Measurements from ENCODE around the gene DVL2.

DVL2 gene

DNA sequence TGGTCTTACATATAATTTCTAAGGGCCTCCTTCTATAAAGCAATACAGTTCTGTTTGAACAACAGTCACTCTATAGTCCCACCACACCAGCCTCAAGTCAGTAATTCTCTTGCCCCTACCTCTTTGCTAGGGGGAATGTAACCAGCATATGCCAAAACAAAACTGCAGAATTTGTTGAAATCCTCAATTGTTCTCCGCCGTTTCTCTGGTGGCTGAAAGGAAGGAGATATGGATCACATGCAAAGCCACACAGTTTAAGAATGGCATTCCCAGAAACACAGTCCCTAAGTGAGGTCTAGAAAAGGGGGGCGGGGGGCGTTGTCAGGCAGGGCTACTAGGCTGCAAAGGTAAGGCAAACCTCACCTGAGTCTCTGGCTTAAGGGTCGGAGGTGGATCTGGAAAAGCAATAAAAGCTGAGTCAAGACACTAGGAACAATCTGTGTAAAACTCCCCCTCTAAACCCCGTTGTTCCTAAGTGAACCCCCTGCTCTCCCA, 3.0 kb upstream of the DVL2 start:
- DNase-seq = no peak

DNA sequence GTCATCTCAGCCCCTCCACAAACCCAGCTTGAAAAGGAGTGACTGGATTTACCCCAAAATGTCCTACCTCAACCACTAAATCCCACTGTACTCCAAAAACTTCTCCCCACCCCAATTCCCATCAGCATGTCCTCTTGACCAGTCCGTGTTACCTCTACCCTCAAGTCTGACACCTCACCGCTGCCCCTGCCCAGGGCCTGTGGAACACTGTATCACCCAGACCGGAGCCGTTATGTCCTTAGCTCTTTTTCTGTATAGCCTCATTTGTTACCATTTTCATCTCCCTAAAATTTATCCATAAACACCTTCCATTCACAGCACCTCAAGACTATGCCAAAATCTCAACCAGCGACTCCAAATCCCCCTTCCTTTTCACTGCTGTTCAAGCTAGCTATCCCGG, 2.5 kb upstream of the DVL2 start:
- DNase-seq = no peak

DNA sequence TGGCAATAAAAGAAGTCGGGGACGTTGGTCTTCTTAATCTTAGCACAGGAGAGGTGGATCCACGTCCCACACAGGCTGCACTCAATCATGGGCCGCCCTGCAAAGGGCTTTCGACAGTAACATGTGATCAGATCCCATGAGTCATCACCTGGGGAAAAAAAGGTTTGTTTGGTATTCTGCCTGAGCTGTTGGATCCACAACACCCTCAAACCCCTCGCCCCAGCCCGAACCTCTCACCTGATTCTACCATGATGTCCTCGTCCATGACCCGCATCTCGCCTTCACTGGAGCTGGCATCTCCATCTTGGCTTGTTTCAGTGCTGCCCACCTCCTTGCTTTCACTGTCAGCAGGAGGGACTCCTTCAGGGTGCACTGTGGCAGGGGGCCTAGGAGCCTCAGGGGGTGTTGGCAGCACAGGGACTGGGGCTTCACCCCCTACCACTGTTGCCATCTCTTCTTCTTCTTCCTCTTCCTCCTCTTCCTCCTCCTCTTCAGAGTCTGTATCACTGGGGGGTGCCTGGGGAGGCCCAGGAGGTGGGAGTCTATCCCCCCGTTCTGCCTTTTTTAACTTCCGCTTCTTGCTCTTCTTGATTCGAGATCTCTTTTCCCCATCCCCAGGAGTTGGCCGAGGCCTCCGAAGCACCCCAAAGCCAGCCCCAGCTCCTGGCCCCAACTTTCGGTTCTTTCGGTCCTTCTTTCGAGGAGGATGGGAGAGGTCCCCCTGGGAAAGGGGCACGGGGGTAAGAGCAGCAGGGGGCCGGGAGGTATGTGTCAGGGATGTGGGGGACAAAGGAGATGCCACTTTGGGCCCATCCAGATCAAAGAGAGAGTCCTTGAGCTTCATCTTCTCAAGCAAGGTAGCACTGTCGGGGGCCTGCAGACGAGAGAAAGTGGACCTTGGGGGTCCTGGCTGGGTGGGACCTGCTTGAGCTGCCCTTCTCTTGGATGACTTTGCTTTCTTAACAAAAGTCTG, 1.7 kb upstream of the DVL2 start:
- DNase-seq = no peak

DNA sequence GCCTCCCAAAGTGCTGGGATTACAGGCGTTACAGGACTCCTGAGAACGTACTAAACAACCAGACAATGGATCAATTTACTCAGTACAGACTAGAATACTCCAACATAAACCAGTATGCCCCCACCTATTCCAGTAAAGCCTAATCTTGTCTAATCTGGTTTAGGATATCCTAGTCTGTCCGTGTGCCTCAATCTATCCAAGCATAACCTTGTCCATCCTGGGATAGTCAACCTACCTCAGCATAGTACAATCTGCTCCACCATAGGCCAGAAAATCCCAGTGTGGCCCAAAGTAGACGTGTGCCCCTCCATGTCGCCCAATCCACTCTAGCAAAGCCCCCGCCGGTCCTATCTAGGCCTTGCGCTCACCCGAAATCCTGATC, 625 bp downstream of the DVL2 start:
- DNase-seq = no peak

DNA sequence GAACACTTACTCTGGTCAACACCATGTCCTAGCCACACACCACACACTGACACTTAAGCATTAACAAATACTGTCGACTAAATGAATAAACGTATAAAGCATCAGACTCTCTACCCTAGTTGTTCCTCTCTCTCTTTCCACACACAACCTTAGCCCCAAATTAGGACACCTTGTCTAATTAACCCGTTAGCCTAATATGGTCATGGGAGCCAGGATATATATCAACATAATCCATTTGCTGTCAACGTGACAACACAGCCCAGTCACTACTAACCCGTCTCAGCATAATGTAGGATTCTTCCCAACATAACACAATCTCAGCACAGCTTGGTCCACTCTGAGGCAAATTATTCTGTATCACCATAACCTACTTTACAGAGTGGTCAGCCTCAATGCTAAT, 2.2 kb downstream of the DVL2 start:
- DNase-seq = no peak

DNA sequence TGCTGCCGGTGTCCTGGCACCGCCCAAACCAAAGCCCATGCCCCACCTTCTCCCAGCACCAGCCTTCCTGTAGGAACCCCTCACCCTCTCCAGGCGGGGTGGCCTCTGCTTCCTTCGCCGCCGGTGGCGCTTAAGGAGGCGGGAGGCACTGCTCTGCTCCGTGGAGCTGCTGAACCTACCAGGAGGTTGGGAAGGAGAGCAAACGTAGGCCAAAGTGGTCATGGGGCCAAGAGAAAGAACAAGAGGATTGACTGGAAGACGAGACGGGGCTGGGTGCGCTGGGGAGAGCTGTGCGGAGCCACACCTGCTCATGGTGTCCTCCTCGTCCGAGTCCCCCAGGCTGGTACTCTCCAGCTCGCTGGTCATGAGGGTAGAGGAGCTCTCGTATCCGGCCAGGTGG, 4.8 kb downstream of the DVL2 start:
- no peak for DNase-seq

DNA sequence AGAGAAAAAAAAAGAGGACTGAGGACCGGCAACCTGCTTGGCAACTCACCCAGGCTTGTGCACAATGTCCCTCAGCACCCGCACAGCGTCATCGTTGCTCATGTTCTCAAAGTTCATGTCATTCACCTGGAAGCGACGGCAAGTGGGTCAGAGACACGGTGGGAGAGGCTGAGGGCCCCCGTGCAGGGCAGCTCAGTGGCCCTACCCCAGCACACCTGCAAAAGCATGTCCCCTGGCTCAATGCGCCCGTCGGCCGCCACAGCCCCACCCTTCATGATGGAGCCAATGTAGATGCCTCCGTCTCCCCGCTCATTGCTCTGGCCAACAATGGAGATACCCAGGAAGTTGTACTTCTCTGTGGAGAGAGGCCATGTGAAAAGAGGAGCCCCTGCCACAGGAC, 5.4 kb downstream of the DVL2 start:
- no peak for DNase-seq

DNA sequence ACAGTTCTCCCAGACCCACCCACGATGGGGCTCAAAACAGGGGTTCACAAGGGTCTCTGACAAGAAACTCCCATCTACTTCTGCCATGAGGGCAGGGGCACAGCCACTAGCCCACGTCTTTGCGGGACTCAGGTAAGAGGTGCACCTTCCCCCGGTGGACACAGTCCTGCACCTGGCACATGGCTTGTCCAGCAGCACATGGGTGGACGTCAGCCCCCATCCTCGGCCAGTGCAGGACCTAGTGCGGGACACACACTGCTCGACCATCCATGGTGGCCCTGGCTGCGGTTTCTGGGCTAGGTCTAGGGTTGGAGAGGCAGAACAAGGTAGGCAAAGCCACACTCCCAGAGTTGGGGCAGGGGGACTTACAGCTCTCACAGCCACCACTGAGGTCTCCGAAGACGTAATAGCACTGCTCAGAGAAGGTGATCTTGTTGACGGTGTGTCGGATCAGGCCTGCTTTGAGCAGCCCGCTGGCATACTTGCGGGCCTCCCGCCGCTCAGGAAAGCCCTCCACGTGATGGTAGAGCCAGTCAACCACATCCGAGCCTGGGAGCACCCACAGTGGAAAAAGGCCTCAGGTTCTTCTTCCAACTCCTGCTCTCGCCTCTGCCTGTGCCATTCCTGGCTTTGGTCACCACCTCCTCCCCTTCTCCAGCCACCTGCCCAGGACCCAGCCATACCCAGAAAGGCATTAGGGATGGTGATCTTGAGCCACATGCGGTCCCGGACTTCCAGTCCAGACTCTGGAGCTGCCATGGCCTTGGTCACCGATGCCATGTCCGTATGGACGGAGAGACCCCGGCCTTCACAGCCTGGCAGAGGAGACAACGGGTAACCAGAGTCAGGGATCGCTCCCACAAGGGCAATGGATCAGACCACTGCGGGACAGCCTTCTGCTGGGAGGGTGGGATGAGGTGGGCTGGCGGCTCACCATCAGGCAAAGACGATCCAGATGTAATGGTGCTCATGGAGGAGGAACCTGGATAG, 7.3 kb downstream of the DVL2 start:
- DNase-seq = no peak

DNA sequence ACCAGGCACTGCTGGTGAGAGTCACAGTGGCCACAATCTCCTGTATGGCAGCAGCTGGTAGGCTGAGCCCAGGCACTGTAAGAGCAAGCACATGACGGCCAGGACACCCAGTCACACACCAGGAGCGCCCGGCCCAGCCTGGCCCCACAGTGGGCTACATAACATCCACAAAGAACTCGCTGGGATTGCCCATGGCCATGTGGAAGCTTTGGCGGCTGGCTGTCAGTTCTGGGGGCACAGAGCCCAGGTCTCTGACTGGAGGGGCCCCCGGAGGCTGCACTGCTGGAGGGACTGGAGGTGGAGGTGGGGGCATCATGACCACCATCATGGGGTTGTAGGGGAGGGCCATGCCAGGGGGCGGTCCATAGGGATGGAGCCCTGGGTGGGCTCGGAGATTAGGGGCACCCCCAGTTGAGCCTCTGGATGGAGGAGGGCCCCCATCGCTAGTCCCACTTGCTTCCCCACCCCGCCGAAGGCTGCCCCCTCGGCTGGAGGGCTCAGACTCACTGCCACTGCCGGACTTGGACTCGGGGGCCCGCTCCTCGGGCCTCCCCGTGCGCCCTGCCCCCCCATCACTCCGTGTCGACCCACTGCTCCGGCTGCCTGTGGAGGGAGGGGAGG, 8.5 kb downstream of the DVL2 start:
- no peak for DNase-seq

DNA sequence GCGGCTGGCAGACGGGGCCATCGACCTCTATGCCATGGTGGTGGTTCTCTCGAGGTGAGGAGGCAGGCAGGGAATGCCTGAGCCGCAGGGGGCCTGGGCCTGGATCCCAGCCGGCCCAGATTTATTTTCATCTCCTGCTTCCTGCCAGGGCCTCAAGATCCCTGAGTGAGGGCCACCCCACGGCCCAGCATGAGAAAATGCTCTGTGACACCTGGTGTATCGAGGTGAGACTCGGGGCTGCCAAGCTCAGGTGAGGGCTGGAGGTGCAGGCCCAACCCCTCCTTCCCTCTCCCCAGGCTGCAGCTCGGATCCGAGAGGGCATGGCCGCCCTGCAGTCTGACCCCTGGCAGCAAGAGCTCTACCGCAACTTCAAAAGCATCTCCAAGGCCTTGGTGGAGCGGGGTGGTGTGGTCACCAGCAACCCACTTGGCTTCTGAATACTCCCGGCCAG, 9.6 kb downstream of the DVL2 start:
- DNase-seq = no peak

DNA sequence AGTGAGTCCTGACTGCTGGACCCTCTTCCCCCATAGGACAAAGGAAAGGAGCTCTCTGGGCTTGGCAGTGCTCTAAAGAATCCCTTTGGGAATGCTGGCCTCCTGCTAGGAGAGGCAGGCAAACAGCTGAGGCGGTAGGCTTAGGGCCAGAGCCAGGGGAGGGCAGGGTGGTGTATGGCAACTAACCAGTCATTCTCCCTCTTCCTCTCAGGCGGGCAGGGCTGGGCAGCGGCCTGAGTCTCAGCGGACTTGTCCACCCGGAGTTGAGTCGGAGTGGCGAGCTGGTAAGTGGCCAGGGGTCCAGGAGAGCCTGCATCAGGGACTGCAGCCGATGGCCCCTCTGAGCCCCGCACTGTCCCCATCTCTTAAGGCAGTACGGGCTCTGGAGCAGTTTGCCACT, 10.2 kb downstream of the DVL2 start:
- no peak for DNase-seq

DNA sequence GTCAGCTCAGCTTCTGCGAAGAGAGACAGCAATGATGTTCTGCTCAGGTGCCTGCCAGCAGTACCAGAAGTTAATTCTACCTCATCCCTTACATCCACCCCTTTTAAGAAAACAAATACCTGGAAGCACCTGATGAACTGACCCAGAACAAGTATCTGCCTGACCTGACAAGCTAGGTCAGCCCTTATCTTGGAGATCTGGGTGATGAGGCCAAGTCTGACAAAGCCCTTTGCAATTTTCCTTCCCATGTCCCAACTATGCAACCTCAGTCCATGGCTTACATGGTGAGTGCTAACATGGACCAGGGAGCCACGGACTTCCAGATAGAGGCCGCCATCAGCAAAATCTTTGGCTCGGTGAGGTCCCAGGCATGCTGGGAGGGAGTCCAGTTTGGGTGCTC, 10.9 kb downstream of the DVL2 start:
- no peak for DNase-seq

DNA sequence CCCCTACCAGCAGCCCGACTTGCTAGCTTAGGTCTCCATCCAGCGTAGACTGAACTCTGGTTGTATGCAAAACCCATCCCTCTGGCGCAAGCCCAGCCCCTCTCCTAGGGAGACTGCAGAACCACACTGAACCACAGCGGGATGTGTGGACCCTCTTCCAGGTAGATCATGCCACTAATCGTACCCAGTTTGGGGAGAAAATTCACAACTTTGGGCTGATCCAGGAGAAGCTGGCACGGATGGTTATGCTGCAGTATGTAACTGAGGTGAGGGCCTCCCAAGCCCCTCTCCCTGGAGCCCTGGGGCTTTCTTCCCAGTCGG, 11.4 kb downstream of the DVL2 start:
- DNase-seq = no peak

DNA sequence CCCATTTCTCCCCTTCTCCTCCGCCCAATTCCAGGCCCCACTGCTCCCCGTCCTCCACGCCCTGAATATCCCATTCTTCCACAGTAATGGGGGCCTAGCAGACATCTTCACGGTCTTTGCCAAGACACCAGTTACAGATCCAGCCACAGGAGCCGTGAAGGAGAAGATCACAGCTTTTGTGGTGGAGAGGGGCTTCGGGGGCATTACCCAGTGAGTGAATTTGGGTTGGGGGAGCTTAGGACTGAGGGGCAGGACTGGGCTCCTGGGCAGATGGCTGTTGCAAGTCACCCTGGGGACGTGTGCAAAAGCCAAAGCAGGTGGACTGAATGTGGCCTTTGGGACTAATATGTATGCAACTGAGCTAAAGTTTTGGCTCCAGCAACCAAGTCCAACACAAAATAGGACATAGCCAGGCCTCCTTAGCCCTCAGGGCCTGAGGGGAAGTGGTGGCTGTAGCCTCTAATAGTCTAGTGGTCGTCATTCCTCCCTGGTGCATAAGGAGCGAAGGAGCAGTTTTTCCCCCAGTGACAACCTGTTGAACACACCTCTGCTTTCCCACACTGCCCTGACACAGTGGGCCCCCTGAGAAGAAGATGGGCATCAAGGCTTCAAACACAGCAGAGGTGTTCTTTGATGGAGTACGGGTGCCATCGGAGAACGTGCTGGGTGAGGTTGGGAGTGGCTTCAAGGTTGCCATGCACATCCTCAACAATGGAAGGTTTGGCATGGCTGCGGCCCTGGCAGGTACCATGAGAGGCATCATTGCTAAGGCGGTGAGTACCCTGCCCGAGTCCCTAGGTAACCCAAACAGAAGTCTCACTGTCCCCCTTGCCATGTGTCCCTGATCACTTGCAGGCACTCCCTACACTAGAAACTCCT, 12.0 kb downstream of the DVL2 start:
- no peak for DNase-seq

DNA sequence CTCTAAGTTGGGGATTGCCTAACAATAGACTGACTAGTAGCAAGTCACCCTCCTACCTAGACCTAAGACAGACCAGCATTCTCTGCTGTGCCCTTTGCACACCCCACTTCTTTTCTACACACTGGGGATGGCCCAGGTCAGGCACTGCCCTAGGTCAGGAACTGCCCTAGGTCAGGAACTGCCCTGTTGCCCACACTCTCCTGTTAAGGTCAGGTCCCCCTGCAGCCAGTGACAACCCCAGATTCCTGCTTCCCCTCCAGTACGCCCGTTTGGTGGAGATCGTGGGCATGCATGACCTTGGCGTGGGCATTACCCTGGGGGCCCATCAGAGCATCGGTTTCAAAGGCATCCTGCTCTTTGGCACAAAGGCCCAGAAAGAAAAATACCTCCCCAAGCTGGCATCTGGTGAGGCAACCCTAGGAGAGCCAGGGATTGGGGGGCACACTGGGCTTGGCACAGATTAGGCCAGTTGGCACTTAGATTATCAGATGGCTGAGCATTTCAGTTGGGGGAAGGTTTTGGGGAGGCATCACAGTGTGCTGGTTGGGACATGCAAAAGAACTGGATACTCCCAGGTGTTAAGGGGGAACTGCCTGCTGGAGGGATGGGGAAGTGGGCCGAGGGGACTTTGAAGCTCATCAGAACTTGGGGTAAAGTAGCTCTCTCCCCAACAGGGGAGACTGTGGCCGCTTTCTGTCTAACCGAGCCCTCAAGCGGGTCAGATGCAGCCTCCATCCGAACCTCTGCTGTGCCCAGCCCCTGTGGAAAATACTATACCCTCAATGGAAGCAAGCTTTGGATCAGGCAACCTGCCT, 12.8 kb downstream of the DVL2 start:
- DNase-seq = no peak

DNA sequence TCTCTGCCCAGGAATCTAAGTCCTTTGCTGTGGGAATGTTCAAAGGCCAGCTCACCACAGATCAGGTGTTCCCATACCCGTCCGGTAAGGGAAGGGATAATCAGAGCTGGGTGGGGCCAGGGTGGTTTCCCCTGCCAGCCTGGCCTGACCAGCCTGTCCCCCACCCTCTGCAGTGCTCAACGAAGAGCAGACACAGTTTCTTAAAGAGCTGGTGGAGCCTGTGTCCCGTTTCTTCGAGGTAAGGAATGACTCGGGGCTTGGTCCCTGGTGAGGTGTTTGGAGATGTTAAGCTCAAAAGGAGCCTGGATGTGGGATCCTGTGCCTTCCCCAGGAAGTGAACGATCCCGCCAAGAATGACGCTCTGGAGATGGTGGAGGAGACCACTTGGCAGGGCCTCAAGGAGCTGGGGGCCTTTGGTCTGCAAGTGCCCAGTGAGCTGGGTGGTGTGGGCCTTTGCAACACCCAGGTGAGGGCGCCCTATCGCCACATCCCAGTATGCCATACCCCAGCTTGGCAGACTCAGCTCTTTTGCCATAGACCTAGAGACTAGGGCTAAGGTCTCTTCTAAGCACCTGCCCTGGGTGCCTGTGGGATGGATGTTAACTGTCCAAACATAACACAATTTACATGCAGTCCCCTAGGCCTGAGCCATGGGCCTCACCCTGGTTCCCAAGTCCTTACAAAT, 13.6 kb downstream of the DVL2 start:
- peak; percentile 82 for DNase-seq

DNA sequence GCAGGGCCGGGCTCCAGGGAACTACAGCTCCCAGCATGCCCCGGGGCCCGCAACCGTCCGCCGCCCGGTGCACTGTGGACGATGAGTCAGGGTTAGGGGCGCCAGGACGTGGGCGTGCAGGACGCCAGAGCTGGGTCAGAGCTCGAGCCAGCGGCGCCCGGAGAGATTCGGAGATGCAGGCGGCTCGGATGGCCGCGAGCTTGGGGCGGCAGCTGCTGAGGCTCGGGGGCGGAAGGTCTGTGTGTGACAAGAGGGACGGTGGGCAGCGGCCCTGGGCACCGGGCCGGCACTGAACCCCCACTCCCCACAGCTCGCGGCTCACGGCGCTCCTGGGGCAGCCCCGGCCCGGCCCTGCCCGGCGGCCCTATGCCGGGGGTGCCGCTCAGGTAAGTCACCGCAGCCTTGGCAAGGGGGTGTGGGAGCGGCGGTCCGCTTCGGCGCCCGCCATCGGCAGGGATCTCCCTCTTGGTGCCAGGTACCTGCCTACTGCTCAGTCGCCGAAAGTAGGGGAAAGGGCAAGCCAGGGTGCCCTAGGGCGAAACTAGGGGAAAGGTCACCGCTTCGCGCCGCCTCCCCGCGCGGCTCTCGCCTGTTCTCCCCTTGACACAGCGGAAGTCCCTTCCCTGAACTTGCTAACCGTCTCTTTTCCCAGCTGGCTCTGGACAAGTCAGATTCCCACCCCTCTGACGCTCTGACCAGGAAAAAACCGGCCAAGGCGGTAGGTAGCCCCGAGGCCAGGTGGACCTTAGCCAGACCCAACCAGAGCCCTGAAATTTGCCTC, 14.3 kb downstream of the DVL2 start, which contains the start of the genes ACADVL and DLG4:
ACADVL (plus strand) TSS at position 127 of the 781 bp plus-strand sequence; CDS start at position 174, 47 bp downstream.
DLG4 (minus strand) TSS at position 25 of the 781 bp plus-strand sequence.
- peak; percentile 80 for DNase-seq

DNA sequence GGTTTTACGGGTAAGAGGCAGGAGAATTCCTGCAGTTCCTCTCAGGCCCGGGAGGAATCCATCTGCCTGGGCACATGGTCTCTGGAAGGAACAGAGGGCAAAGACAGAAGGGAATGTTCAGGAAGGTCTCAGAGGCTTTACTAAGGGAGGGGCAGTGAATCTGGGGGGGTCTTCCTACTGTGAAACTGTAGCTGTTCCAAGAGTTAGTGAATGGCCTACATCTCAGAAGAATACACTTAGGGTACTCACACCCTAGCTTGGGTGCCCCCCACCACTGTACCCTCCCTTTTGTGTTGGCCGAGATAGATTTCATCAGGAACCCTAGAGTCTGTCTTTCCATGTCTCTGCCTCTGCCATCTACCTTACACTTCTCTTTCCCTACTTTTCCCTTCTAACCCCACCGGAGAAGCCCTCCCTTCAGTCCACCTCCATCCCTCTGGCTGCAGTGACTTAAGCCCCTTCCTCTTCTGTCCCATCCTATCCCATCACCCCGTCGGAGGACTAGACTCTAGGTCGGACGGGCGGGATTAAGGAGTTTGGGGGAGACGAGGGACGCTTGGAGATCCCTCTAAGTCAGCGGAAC, 15.0 kb downstream of the DVL2 start:
- DNase-seq = no peak

DNA sequence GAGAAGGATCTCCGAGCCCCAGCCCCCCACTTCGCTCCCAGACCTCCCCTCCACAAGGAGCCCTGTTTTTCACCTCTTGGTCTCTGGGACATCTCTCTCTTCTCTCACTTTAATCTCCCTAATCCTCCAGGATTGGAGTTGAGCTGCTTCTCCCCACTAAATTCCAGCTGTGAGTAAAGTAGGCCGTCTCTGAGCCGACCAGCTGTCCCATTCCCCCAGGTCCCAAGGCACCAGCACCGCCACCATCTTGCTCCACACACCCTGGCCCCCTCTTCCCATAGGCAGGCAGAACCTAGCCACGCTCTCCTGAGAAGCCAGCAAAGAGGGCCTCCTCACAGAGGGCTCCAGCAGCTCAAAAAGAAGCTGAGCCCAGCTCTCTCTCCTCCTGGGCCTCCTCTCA, 15.6 kb downstream of the DVL2 start:
- DNase-seq = no peak

Data from RPMI8226 (cell line).